HG02885 (cell line): ENCODE measurements around the gene MIR17HG.

Source experiments
- ATAC-seq: cut with Tn5 transposase; IDR thresholded peaks from one replicate; pipeline ENCODE4 v1.9.1; 2021; ENCODE audit warnings: mild to moderate bottlenecking; ENCODE audit not compliant: unreplicated experiment, poor library complexity

The MIR17HG gene

GRCh38 chr13:91368101-91368500, 20.6 kb downstream of the MIR17HG start:
- ATAC-seq: peak; percentile 30

- peak; percentile 27 for ATAC-seq
Measured at GRCh38 chr13:91368676-91369440, 21.4 kb downstream of the MIR17HG start.

DNA sequence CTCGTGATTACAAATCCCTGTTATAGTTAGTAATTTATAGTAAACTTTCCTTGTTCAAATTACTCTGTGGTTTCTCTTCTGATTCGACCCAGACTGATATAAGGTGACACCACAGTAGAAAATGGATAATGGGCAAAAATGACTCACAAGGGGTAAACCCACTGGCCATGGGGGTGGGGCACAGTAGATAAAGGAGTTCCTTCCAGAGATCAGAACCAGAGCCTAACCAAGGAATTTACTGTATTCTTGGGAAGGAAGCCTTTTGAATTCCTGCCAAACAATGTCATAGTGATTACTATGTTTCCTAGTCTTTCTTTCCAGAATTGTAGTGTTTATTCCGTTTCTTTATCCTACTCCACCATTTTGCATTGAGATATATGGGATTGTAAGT, 21.9 kb downstream of the MIR17HG start:
- peak; percentile 32 for ATAC-seq

DNA sequence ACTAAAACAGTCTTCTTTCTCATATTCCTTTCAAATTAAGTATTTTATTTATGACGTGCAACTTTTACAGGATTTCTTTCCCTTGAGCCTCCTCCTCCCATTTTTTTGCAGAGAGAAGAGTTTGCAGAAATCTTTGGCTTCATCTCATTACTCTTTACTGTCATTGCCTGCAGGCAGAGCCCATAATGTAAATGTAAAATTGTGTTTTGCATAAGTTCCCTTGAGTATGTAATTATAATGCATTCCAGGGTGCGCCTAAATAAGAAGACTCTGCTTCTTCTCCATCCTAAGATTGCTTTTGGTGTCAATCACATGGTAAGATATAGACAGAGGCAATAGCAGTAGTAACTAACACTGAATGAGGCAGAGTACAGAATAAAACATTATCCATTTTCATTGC, 23.0 kb downstream of the MIR17HG start:
- no peak for ATAC-seq

DNA sequence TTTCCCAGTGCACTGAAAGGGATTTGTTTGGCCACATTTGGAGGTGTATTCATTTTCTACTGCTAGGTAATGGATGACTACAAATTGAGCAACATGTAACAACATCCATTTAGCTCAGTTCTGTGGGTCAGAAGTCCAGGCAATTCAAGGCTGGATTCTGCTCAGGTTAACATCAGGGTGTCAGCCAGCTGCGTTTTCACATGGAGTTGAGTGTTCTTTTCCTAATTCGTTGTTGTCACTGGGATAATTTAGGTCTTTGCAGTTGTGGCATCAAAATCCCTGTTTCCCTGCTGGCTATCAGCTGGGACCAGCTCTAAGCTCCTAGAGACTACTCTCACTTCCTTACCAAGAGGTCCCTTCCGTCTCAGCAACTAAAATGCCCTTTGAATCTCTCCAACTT, 25.4 kb downstream of the MIR17HG start:
- no peak for ATAC-seq

- peak; percentile 98 for ATAC-seq
Measured at GRCh38 chr13:91375116-91375729, 27.7 kb downstream of the MIR17HG start.

GRCh38 chr13:91381371-91381770, 33.9 kb downstream of the MIR17HG start:
- ATAC-seq: no peak

DNA sequence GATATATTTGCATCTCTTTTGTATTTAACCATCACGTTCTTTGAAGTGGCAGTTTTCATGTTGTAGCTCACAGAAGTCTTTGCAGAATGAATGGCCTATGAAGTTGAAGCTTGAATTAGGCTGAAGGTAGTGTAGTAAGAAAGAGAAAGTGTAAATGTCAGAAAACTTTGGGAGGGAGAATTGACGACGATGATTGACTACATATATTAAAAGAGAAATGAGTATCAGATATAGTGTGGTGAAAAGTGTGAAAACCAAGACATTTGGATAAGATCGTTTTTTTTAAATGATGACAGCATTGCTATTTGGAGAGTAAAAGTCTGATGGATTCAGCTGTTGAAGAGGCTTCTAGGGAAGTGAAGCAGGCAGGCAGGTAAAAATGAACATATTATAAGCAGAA, 36.3 kb downstream of the MIR17HG start:
- no peak for ATAC-seq

DNA sequence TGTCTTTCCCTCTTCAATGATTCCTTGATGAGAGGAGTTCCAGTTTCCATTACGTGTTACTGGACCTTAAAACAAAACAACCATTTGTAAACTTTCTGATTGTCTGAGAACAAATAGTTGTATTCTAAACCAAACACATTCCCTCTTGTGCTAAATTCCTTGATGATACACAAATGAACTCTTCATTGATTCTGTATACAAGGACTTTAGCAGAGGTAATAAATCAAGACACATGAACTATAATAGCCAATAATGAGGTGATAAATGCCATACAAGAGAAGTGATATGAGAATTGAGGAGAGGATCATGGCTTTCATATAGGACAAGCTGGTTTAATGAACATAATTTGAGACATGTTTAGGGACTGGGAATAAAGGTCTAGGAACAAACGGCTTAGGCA, 37.4 kb downstream of the MIR17HG start:
- no peak for ATAC-seq

GRCh38 chr13:91389186-91389585, 41.7 kb downstream of the MIR17HG start:
- ATAC-seq: no peak

DNA sequence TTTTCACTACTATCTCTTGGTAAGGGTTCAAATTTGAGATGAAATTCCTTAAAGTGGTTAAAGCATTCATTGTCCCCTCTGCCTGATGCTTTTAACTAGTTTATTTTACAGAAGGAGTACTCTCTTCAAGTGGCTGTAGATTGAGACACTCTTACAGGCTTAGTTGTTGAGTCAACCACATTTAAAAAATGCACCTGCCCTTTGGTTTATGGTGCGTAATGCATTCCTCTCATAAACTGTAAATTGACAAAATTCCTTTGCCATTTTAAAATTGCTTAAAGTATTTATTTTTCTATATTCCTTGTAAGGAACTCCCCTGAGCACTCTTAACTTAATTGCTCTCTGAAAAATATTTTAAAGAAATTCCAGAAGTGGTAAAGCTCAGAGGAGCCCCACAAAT, 50.1 kb downstream of the MIR17HG start:
- no peak for ATAC-seq

DNA sequence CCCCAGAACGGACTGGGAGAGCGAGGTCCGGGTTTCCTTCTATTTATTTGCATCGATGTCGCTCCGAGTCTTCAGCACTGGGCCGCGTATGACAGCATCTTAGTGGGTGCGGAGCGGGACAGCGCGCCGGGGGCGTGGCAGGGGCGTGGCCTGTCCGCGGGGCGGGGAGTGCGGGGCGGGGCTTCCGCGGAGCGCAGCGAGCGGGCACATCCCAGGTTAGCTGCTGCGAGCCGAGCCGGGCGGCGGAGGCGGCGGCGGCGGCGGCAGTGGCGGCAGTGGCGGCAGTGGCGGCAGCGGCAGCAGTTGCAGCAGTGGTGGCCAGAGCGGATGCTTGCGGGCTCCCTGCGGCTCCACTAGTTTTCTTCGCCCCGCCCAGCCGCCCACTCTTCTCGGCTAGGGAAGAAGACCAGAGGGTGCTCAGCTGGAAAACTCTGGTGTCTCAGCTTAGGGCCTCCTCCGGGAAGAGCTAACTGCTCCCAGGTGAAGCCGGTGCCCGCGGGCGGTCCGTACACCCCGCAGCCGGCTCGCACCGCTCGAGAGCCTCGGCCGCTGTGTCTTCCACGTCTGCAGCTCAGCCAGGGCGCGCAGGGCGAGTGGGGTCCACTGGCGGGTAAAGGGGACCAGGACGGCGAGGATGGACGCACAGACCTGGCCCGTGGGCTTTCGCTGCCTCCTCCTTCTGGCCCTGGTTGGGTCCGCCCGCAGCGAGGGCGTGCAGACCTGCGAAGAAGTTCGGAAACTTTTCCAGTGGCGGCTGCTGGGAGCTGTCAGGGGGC, 51.1 kb downstream of the MIR17HG start, which contains the start of gene GPC5:
Gene GPC5 (plus strand): TSS at position 209 of the 776 bp plus-strand sequence.
- peak; percentile 98 for ATAC-seq

- ATAC-seq: no peak
Measured at GRCh38 chr13:91399189-91400062, 51.9 kb downstream of the MIR17HG start.

DNA sequence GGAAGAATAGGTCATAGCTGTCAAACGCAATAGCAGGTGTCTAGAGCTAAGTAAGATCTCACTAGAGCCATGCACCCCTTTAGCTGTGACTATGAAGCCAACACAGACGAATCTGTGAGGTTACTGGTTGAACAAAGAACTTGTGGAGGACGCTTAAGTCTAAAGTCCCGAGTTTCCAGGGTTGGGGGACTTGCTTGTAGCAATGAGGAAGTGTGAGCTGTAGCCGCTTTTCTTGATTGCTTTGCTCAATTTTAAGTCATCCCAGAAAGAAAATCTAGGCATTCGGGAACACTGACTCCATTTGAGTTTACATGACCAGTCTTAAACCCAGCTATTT, 52.5 kb downstream of the MIR17HG start:
- no peak for ATAC-seq

GRCh38 chr13:91400671-91401070, 53.2 kb downstream of the MIR17HG start:
- ATAC-seq: no peak

DNA sequence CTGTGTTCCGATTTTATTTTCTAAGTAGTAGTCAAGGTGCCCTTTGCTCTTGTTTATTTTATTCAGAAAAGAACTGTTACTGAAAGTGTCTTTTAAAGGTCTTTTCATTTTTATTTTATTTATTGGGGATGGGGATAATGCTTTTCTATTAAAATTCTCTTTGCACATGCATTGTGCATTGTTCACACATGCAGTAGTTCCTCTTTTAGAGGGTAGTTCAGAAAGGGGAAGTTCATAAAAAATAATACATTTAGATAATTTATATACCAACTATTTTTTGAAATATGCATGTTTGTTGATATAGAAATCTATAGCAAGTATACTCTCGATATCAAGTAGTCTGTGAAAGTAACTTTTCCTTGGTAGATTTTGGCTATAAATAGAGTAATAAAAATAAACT, 54.4 kb downstream of the MIR17HG start:
- no peak for ATAC-seq
